HG02970 (cell line): ENCODE results near the gene JDP2.

Experiments
- ATAC-seq: cut with Tn5 transposase; IDR thresholded peaks from one replicate; pipeline ENCODE4 v1.9.1; 2021; ENCODE audit warnings: mild to moderate bottlenecking, moderate library complexity, moderate number of reproducible peaks; ENCODE audit not compliant: unreplicated experiment, low FRiP score

JDP2 gene

DNA sequence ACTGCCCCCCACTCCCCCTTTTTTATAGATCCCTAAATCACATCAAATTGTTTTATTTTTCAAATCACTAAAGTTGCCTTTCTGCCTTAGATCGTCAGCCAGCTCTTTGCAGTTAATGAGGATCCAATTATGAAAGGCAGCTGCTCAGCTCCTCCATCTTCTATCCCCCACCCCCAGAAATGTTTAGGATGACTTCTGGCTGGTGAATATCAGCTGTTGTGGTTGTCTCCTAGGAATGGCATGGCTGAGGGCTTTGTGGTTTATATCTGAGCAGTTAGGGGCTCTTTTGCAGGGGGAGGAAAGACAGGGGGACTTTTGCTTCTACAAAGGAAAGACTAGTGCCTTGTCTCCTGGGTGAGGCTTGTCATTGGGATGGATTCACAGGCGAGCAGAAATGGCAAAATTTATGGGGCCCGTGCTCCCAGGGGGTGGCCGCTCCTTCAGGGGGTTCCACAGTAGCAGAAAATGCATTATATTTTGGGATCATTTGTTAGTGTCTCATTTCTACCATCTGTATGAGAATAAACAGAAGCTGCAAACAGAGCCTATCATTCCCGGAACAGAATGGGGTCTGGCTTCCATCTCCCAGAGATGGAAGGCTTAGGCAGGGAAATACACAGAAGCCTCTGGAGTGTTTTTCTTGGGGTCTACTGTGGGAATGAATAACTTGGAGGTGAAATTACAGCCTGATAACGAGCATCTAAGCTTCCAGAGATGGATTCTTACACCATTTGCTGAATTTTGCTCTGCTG is 6.5 kb downstream of the JDP2 start:
- no peak for ATAC-seq

DNA sequence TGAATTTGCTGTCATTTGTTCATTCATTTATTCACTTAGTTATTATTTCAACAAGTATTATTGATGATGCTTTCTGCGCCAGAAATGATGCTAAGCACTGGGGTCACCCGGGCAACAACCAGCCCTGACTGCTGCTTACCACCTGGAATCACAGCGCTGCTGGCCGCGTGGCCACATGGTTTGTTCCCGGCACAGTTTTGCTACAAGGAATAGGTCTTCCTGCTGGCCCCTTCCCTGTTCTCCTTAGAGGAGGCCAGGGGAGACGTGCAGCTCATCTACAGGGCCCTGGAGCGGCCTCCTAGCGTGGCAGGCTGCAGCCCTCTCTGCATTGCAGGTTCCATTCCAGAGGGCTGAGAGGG is 7.0 kb downstream of the JDP2 start:
- ATAC-seq: no peak

DNA sequence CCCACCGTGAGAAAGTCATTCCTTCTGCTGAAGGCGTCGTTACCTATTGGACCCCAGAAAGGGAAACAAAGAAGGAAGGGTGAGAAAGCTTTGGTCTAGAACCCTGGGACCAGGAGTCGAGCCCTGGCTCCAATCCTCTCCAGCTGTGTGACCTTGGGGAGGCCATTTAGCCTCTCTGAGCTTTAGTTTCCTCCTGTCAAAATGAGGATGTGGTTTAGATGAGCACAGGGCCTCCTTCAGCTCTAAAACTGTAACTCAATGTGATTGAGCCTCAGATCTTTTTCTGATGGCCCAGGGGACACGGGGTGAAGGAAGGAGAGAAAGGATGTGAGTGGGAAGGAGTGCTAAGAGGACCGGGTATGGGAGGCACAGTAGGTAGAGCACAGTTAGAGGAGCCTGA is 7.7 kb downstream of the JDP2 start:
- ATAC-seq: no peak

DNA sequence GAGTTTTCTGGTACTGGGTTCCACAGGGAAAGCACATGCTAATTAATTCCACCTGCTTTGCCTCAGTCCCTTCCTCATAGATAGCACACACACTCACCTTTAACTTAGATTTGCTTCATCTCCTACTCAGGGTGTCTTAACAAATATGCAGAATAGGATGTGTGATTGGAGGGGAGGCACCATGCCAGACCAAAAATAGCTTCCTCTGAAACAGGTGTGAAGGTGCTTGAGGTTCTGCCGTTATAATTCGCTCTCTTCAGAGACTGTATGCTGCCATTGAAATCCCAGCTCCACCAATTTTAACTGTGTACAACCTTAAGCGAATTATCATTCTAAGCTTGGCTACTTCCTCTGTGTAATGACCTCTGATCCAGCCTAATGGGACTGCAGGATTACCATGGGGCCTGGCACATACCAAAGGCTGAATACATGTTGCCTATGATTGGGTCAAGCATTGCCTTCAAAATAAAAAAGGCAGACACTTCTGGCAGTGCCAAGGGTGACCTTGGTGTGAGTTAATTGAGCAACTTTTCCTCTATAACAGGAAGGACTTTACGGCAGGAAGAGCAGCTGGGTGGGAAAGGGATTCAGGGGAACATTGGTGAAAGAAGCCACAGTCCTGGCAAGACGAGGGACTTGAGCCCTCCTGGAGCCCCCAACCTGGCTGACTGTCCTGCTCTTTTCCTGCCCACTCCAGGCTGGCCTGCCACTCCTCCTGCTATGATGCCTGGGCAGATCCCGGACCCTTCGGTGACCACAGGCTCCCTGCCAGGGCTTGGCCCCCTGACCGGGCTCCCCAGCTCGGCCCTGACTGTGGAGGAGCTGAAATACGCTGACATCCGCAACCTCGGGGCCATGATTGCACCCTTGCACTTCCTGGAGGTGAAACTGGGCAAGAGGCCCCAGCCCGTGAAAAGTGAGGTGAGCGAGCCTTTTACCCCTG is 9.7 kb downstream of the JDP2 start:
- no peak for ATAC-seq

DNA sequence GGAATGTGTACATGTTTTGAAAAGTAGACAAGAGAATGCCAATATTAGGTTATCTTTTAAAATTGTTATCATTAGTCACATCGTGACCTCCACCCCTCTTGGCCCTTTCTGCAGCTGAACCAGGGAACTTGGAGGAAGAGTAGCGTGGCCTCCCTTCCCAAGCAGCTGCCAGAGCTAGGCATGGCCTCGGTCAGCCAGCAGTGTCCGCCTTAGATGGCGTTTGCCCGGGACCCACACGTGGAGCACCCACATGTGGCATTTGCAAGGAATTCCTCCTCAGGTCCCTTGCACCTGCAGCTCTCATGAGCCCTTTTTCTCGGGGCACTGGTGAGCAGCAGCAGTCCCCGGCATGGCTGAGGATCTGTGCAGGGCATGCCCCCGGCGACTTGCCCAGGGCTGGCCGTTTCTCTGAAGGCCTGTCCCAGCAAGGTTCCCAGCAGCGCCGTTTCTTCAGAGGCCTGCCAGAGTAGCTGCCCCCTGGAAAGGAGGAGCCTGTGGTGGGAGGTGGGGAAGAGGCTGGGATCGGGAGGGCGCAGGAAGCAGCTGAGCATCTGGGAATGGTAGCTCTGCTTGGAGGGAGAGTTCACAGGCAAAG is 10.8 kb downstream of the JDP2 start:
- no peak for ATAC-seq

DNA sequence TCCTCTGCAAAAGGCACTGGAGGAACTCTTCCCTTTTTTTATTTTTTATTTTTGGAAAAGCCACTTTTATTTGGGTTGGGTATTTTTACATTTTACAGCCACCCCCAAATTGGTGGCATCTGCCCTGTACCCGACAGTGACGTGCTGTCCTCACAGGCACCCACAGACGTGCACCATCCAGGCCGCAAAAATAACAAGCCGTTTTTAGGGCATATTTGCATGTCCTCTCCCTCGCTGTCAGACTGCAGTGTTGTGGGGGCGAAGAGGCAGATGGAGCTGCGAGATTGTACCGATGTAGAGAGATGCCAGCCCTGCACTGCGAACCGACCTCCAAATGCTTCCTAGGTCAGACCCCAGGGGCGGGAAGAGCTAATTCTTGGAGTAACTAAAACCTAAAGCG is 12.2 kb downstream of the JDP2 start:
- ATAC-seq: no peak

DNA sequence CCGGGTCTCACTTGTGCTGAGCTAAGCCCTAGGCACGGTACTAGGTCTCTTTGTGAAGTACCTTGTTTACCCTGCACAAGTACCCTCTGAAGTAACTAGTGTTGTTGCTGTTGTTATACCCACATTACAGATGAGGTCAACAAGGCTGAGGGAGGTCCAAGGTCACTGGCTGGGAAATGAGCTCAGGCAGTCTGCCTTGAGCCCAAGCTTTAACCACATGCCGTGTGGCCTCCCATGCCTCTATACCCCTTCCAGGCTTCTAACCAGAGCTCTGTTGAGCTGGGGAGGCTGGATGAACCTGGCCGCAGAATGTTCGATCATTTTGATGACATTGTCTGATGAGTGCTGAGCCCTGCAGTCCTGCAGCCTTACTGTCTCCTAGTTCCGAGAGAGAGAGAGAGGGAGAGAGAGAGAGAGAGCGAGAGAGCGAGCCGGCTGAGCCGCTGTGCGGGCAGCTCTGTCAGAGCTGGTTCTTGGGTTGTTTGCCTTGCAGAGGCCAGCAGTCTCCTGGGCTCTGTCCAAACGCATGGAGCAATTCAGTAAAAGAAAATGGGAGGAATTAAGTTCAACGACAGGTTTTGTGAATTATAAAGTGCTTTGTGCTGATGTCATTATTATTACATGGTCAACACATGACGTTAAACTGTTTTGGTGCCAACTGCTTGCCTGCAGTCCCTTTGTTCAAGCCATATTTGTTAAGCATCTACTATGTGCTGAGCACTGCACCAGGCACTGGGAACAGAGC is 13.1 kb downstream of the JDP2 start:
- no peak for ATAC-seq

DNA sequence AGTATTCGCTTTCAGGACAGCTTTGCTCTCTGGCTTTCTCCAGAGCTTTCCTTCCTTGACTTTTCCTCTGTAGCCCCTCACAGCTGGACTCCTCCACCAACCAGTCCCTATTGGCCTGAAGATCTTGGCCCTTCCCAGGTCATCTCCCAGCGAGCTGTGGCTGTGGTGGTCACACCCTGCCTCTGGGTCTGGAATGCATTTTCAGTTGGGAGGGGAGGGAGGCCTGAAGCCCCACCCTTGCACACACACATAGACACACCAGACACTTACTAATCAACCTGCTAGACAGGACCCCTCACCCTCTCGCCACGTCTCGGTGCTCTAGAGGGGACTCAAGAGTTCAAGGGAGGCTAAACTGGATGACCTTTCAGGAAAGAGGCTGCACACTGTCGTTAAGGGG is 13.9 kb downstream of the JDP2 start:
- ATAC-seq: no peak

DNA sequence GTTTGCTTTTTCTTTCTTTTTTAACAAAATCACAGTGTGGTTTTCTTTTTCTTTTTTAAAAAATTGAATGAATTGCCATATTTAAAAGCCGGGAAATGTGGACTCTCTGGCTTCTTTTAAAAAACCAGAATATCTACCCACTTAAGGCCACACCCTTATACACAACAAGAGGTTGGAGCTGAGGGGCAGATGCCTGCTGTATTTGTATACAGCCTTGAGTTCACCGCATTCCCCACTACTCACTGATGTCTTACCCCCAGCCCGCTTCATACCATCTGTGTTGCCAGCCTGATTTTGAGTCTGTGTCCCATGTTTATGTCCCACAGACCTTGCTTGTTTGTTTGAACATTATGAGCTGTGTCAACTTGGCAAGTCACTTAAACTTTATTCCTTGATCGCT is 14.3 kb downstream of the JDP2 start:
- no peak for ATAC-seq

DNA sequence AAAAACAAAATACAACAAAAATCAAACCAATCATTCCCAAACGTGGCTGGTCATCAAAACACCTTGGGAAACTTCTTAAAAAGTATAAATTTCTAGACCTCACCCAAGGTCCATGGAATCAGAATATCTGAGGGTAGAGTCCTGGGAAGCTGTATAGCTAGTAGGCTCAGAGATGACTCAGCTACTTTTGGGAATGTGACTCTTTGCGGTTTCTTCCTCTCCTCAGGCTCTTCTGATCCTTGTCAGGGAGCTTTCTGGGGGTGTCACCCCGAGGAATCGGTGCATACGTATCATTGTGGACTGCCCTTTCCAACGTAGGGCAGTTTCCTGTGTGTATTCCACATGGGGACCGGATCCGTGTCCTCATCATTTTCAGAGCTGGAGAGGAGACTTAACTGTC is 14.8 kb downstream of the JDP2 start:
- no peak for ATAC-seq

DNA sequence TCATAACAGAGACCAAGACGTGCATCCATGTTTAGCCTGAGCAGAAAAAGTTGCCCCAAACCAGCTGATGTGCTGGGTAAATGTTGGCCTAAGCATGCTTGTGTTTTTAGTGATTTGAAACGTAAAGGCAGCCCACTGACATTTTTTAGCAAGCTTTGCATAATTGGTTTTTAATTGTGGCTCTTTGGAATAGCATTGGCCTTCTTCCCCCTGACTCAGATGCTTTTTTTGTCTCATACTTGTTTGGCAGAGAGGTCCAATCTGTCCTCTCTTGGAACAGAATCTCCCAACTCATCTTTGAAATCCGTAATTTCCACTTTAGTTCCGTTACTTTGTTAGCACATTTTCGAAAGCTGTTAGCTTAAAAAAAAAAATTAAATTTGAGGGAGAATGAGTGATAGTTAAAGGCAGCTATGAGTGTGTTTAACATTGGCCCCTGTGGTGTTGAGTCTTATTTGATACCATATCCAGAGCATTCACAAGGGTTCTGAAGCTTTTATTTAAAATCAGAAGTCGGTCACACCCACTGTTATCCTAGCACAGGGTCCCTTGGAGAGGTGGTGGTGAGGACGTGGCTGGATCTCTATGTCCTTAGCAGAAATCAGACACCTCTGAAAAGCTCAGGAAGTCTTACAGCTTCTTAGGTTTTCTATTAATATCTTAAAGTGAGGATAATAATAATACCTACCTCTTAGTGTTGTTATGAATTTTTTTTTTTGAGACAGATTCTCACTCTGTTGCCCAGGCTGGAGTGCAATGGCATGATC is 15.6 kb downstream of the JDP2 start:
- no peak for ATAC-seq

DNA sequence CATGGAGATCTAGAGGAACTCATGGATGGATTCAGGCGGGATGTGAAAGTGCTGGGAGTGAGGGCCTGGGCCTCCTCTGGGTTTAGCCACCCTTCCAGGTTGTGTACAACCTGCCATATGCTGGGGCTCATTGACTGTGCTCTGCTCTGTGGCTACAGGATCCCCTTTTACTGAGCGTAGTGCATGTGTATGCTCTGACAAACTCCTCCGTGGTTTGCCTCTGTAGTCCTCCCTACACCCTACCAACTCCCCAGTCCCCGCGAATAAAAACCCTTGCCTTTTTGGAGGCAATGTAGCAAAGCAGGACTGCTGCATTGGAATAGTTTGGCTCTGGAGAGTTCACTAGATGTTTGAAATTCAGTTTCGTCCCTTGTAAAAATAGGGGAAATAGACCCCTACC is 17.4 kb downstream of the JDP2 start:
- ATAC-seq: no peak

DNA sequence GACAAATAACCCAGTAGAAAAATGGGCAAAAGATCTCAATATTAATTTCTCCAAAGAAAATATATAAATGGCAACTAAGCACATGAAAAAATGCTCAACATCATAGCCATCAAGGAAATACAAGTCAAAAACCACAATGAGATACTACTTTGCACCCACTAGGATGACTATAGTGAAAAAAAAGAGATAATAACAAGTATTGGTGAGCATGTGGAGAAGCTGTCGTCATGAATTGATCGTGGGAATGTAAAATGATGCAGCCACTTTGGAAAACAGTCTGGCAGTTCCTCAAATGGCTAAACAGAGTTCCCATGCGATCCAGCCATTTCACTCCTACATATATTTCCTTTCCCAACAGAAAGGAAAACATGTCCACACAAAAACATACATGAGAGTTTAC is 18.1 kb downstream of the JDP2 start:
- ATAC-seq: no peak

DNA sequence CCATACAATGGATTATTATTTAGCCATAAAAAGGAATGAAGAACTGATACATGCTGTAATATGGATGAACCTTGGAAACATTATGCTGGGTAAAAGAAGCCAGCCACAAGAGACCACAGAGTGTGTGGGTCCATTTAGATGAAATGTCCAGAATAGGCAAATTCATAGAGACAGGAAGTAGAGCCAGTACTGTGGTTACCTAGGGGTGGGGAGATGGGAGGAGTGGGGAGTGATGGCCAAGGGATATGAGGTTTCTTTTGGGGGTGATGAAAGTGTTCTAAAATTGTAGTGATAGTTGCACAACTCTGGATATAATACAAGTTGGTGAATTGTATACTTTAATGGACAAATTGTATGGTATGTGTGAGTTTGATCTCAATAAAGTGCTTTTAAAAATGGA is 18.6 kb downstream of the JDP2 start:
- no peak for ATAC-seq

DNA sequence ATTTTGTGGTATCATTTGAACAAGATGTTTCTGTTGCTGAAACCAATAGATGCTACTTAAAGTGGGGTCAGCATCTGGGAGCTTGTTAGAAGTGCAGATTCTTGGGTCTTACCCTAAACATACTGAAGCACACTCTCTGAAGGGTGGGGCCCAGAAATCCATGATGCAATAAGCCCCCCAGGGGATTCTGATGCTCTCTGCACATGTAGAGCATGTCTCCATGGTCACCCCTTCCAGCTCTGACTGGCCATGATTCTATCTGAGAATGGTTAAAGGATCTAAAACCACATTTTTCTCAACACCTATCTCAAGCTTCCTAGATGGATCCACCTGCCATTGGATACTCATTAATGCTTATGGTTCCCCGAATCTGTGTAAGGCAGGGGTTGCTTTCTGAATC is 20.4 kb downstream of the JDP2 start:
- no peak for ATAC-seq

DNA sequence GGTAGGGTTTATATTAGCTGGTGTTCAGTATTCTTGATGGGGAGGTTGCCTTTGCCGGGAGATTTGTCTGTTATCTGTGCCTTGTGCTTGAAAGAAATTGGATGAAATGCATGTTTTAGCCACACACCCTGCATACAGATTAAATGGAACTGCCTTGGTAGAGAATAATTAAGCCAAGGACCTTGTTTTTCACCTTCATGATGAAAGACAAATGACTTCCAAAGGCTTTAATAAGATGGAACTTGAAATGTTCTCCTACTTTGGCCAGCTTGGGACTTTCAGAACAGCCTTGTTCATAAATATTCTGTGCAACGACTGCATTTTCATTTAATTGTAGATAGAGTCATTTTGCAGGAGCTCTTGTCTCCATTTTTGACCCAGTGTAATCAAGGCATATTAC is 21.2 kb downstream of the JDP2 start:
- ATAC-seq: no peak

DNA sequence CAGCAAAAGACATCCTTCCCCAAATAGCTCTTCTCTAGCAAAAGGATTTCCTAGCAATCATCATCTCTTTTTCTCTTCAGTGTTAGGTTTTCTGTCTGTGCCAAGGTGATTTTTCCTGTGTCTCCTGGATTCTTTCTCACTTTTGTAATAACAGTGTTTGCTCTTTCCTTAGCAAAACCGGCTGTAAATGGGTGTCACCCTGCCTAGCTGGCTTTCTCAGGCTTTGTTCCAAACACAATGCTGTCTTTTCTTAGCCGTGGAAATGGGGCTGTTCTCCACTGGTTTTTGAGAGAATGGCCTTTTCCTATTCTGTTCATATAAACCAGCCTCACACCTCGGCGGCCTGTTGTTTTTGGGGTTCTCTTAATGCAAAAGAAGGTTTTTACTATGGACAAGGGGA is 21.9 kb downstream of the JDP2 start:
- no peak for ATAC-seq

DNA sequence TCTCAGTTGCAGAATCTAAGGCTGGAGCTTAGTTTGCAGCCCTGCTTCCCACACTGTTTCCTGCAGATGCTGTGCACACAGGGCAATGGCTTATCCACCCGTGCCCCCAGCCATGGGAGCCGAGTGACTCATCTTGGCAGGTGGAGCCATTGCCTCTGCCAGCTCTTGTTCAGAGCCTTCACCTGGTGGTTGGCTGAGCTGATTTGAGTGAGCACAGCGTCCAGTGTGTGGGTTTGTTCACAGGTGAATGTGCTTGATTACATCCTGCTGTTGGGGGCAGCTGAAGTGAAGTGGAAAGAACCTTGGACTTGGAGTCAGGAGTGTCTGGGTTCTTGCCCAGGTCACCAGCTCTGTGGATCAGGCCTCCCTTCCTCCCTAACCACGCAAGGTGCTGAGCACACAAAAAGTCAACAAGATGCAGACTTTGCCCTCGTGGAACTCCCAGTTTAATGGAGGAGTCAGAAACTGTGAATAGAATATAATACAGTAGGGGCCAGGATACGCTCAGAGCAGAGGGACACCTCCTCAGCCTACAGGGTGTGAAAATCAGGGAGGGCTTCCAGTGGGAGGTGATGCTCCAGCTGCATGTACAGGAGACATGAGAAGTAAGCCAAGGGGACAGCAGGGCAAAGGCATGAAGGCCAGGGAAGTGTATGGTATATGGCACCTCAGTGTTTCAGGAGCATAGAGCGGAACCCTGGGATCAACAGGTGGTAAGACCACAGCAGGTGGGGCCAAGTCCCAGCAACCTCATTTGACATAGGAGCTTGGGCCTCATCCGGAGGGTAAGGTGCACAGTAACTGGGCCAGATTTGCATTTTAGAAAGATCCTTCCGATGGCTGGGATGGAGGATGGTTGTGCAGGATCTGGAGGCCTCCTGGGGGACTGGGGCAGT is 22.8 kb downstream of the JDP2 start:
- ATAC-seq: no peak

DNA sequence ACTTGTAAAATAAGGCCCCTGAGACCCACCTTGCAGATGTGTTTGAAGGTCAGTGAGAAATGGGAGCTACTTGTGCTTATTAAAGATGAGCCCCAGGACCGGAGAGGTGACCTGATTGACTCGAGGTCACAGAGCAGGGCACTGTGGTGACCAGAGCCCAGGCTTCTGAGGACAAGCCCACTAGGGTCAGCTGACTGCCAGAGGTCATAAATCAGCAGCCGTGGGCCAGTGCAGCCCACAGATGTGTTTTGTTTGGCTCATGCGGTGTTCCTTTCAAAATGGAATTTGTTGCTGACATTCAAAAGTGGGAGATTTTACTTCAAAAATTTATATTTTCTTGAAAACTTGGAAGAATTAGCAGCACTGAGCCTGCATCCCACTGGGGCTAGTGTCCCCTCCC is 24.5 kb downstream of the JDP2 start:
- ATAC-seq: no peak
